ENCODE measurements around the gene KIF1A. TPM values are rescaled to one million over a fixed set of nuclear protein-coding genes. Genes with fewer than 3 reads are reported as not detected.

Gene KIF1A
- total and polyA plus RNA-seq, 2 experiments from 2014 or later = 16.1 to 16.5 TPM

- H3K36me3 ChIP-seq (replicated peaks; ENCODE audit: insufficient read depth, low read depth) = no peaks in the 10 kb centered on the region
- 95% methylated on average over 16 of the region's 16 CpGs for WGBS (ENCODE audit: low lambda C conversion rate, missing lambda C conversion rate)
- DNase-seq (ENCODE audit: low spot score) = no peak
- H3K9me2 ChIP-seq (replicated peaks; ENCODE audit: insufficient read depth) = no peaks in the 10 kb centered on the region
- no peak overlapping the region for H3K4me3 ChIP-seq
- peaks cover 7% of the 10 kb centered on the region for H3K4me1 ChIP-seq (ENCODE audit: insufficient read depth)
- no peaks in the 10 kb centered on the region for H4K20me1 ChIP-seq (ENCODE audit: insufficient read depth, poor library complexity, severe bottlenecking)
- no peaks in the 10 kb centered on the region for H3K9me3 ChIP-seq (ENCODE audit: low read depth)
- H3K4me2 ChIP-seq = no peak overlapping the region
- H3K27me3 ChIP-seq = no peaks in the 10 kb centered on the region
- TF ChIP-seq EZH2phosphoT487 (IDR thresholded peaks at IDR 0.05; ENCODE audit: low read depth, severe bottlenecking, unreplicated experiment) = no peak
- no peak overlapping the region for H2AFZ ChIP-seq
- no peak overlapping the region for H3K27ac ChIP-seq
- H3K79me2 ChIP-seq = no peaks in the 10 kb centered on the region
Measured at GRCh38 chr2:240739797-240740196, 80.2 kb downstream of the KIF1A start.

- DNase-seq (ENCODE audit: low spot score) = no peak
- H3K79me2 ChIP-seq = no peaks in the 10 kb centered on the region
- H3K9me3 ChIP-seq (ENCODE audit: low read depth) = no peaks in the 10 kb centered on the region
- no peak overlapping the region for H3K4me3 ChIP-seq
- H3K4me1 ChIP-seq (ENCODE audit: insufficient read depth) = peaks cover 7% of the 10 kb centered on the region
- H3K27ac ChIP-seq = no peak overlapping the region
- 78% methylated on average over 7 of the region's 7 CpGs for WGBS (ENCODE audit: low lambda C conversion rate, missing lambda C conversion rate)
- no peak for TF ChIP-seq CTCF (IDR thresholded peaks at IDR 0.05; ENCODE audit: poor library complexity)
- no peak for TF ChIP-seq EZH2phosphoT487 (IDR thresholded peaks at IDR 0.05; ENCODE audit: low read depth, severe bottlenecking, unreplicated experiment)
- TF ChIP-seq EZH2 (IDR thresholded peaks at IDR 0.05; ENCODE audit: borderline replicate concordance) = no peak
- H3K36me3 ChIP-seq (replicated peaks; ENCODE audit: insufficient read depth, low read depth) = no peaks in the 10 kb centered on the region
- H3K9me2 ChIP-seq (replicated peaks; ENCODE audit: insufficient read depth) = no peaks in the 10 kb centered on the region
- H2AFZ ChIP-seq = no peak overlapping the region
- H4K20me1 ChIP-seq (ENCODE audit: insufficient read depth, poor library complexity, severe bottlenecking) = no peaks in the 10 kb centered on the region
- H3K4me2 ChIP-seq = no peak overlapping the region
- no peaks in the 10 kb centered on the region for H3K27me3 ChIP-seq
Measured at GRCh38 chr2:240737958-240738357, 82.1 kb downstream of the KIF1A start.

GRCh38 chr2:240737512-240737911 is 82.5 kb downstream of the KIF1A start:
- H3K4me3 ChIP-seq = no peak overlapping the region
- no peak for TF ChIP-seq EZH2phosphoT487 (IDR thresholded peaks at IDR 0.05; ENCODE audit: low read depth, severe bottlenecking, unreplicated experiment)
- no peak for TF ChIP-seq EZH2 (IDR thresholded peaks at IDR 0.05; ENCODE audit: borderline replicate concordance)
- no peak for TF ChIP-seq CTCF (IDR thresholded peaks at IDR 0.05; ENCODE audit: poor library complexity)
- no peaks in the 10 kb centered on the region for H3K36me3 ChIP-seq (replicated peaks; ENCODE audit: insufficient read depth, low read depth)
- H2AFZ ChIP-seq = no peak overlapping the region
- 51% methylated on average over 5 of the region's 5 CpGs for WGBS (ENCODE audit: low lambda C conversion rate, missing lambda C conversion rate)
- no peaks in the 10 kb centered on the region for H3K79me2 ChIP-seq
- no peak overlapping the region for H3K4me2 ChIP-seq
- H3K27ac ChIP-seq = no peak overlapping the region
- H3K4me1 ChIP-seq (ENCODE audit: insufficient read depth) = peaks cover 7% of the 10 kb centered on the region
- no peaks in the 10 kb centered on the region for H3K9me3 ChIP-seq (ENCODE audit: low read depth)
- H3K9me2 ChIP-seq (replicated peaks; ENCODE audit: insufficient read depth) = no peaks in the 10 kb centered on the region
- H4K20me1 ChIP-seq (ENCODE audit: insufficient read depth, poor library complexity, severe bottlenecking) = no peaks in the 10 kb centered on the region
- no peak for DNase-seq (ENCODE audit: low spot score)
- H3K27me3 ChIP-seq = no peaks in the 10 kb centered on the region

GRCh38 chr2:240736281-240737250 is 83.5 kb downstream of the KIF1A start:
- Histone ChIP-seq H3K27me3 (no peaks in the 10 kb centered on the region), H3K9me2 (replicated peaks; ENCODE audit: insufficient read depth) (no peaks in the 10 kb centered on the region), H3K27ac (no peak overlapping the region), H3K4me3 (no peak overlapping the region), H2AFZ (no peak overlapping the region), H3K4me2 (no peak overlapping the region), H3K4me1 (ENCODE audit: insufficient read depth) (peaks cover 7% of the 10 kb centered on the region), H3K36me3 (replicated peaks; ENCODE audit: insufficient read depth, low read depth) (no peaks in the 10 kb centered on the region), H4K20me1 (ENCODE audit: insufficient read depth, poor library complexity, severe bottlenecking) (no peaks in the 10 kb centered on the region), H3K79me2 (no peaks in the 10 kb centered on the region), H3K9me3 (ENCODE audit: low read depth) (no peaks in the 10 kb centered on the region)
- no peak for DNase-seq (ENCODE audit: low spot score)
- 91% methylated on average over 33 of the region's 35 CpGs for WGBS (ENCODE audit: low lambda C conversion rate, missing lambda C conversion rate)
- TF ChIP-seq CTCF (IDR thresholded peaks at IDR 0.05; ENCODE audit: poor library complexity) = no peak
- TF ChIP-seq EZH2 (IDR thresholded peaks at IDR 0.05; ENCODE audit: borderline replicate concordance) = no peak
- no peak for TF ChIP-seq EZH2phosphoT487 (IDR thresholded peaks at IDR 0.05; ENCODE audit: low read depth, severe bottlenecking, unreplicated experiment)

All from hepatocyte (in vitro differentiated cells).